ENCODE results near the gene RUNX2. TPM values are rescaled to one million over a fixed set of nuclear protein-coding genes. Genes with fewer than 3 reads are reported as not detected.

RUNX2 gene
- total RNA-seq, 2 experiments from 2014 or later, result 8.0 to 9.3 TPM

DNA sequence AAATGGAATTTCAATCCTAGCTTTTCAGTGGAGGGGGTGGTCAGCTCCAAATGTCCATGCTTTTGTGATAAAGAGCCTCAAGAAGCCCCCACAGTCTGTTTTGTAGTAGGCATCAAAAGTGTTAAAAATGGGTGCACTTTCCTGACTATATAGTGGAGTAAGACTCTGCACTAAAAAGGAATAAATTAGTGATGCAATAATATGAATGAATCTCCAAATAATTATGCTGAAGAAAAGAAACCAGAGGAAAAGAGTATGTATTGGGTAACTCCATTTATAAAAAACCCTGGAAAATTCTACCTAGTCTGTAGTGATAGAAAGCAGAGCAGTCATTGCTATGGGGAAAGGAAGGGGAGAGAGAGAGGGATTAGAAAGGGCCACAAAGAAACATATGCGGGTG, 360.1 kb downstream of the RUNX2 start:
- H3K4me1 Mint-ChIP-seq (ENCODE audit: low read depth), result no peaks in the 10 kb centered on the region
- CTCF ChIA-PET, result interaction anchor here (1.0 kb wide), 1 partner anchor 14 kb away, joined by 3 read pairs; no protein-coding TSS in a partner anchor
- intact Hi-C loops (cut with micrococcal nuclease), result no loop called here
- ATAC-seq (no peak), DNase-seq (no peak)
- no peak overlapping the region for H3K27ac Mint-ChIP-seq
- POLR2A ChIA-PET, result no interaction called here
- TF ChIP-seq CTCF (IDR thresholded peaks at IDR 0.05), result no peak
- H3K9me3 Mint-ChIP-seq, result peaks cover 2% of the 10 kb centered on the region
- no peak overlapping the region for H3K4me3 Mint-ChIP-seq
- no peaks in the 10 kb centered on the region for H3K27me3 Mint-ChIP-seq
- no peaks in the 10 kb centered on the region for H3K36me3 Mint-ChIP-seq (ENCODE audit: low read depth)

GRCh38 chr6:45689926-45690615, 361.9 kb downstream of the RUNX2 start:
- intact Hi-C loops (cut with micrococcal nuclease), result no loop called here
- Mint-ChIP-seq H3K4me3 (no peak overlapping the region), H3K27me3 (peaks cover 2% of the 10 kb centered on the region), H3K27ac (no peak overlapping the region), H3K36me3 (ENCODE audit: low read depth) (no peaks in the 10 kb centered on the region), H3K9me3 (no peaks in the 10 kb centered on the region), H3K4me1 (ENCODE audit: low read depth) (no peaks in the 10 kb centered on the region)
- no peak for ATAC-seq
- CTCF ChIA-PET, result interaction anchor here (1.3 kb wide), 1 partner anchor 14 kb away, joined by 3 read pairs; no protein-coding TSS in a partner anchor
- no peak for DNase-seq
- POLR2A ChIA-PET, result no interaction called here
- TF ChIP-seq CTCF (IDR thresholded peaks at IDR 0.05), result no peak

DNA sequence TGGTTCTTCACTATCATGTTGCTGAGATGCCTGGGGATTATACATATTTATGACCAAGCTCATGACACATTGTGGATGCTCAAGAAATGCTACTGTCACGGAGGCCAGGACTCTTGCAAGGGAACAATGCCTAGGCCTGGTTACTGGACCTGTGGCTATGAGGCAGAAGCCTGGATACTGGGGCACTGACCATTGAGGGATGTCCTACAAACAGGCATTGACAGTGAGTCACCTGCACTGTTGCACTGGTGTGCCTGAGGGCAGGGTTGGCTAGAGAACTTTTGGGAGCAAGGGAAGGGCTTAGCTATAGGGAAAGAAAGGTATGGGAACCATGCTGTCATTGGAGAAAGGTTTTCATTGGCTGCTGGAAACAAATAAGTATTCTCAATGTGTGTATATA, 362.7 kb downstream of the RUNX2 start:
- Mint-ChIP-seq H3K9me3 (no peaks in the 10 kb centered on the region), H3K4me1 (ENCODE audit: low read depth) (no peaks in the 10 kb centered on the region), H3K27me3 (peaks cover 2% of the 10 kb centered on the region), H3K27ac (no peak overlapping the region), H3K4me3 (no peak overlapping the region), H3K36me3 (ENCODE audit: low read depth) (no peaks in the 10 kb centered on the region)
- ATAC-seq (no peak), DNase-seq (no peak)
- CTCF ChIA-PET, result interaction anchor here (1.3 kb wide), 1 partner anchor 15 kb away, joined by 3 read pairs; no protein-coding TSS in a partner anchor
- no peak for TF ChIP-seq CTCF (IDR thresholded peaks at IDR 0.05)
- intact Hi-C loops (cut with micrococcal nuclease), result no loop called here
- POLR2A ChIA-PET, result no interaction called here

- no peak overlapping the region for H3K4me3 Mint-ChIP-seq
- POLR2A ChIA-PET, result no interaction called here
Measured at GRCh38 chr6:45691426-45691825, 363.3 kb downstream of the RUNX2 start.

More at GRCh38 chr6:45691426-45691825, 363.3 kb downstream of the RUNX2 start:
- intact Hi-C loops (cut with micrococcal nuclease), result no loop called here
- Mint-ChIP-seq H3K9me3 (no peaks in the 10 kb centered on the region), H3K4me1 (ENCODE audit: low read depth) (no peaks in the 10 kb centered on the region), H3K36me3 (ENCODE audit: low read depth) (no peaks in the 10 kb centered on the region), H3K27ac (no peak overlapping the region), H3K27me3 (peaks cover 2% of the 10 kb centered on the region)
- no peak for DNase-seq
- TF ChIP-seq CTCF (IDR thresholded peaks at IDR 0.05), result no peak
- CTCF ChIA-PET, result interaction anchor here (1.3 kb wide), 1 partner anchor 15 kb away, joined by 3 read pairs; no protein-coding TSS in a partner anchor
- ATAC-seq, result no peak
